Measurements from ENCODE around the gene NUDT3. TPM values are rescaled to one million over a fixed set of nuclear protein-coding genes. Genes with fewer than 3 reads are reported as not detected.
"Not testable (repeated sequence)": the region's sequence is repeated elsewhere in the genome, so short reads cannot be mapped to it uniquely, and the experiment has no call there.

Gene NUDT3
- total RNA-seq, 1 experiment from 2014 or later = 23.6 TPM

- ChIA-PET POLR2A (interaction anchor here (0.7 to 1.3 kb wide), 2 partner anchors 12 to 157 kb away, joined by 3 to 4 read pairs; no protein-coding TSS in a partner anchor), CTCF (interaction anchor here (1.3 kb wide), 1 partner anchor 20 kb away, joined by 4 read pairs; no protein-coding TSS in a partner anchor)
- intact Hi-C loops (cut with micrococcal nuclease); H3K36me3 Mint-ChIP-seq (ENCODE audit: insufficient read depth, unreplicated experiment); H3K27ac Mint-ChIP-seq (ENCODE audit: low read depth, unreplicated experiment); H3K4me3 Mint-ChIP-seq (ENCODE audit: unreplicated experiment); H3K9me3 Mint-ChIP-seq (ENCODE audit: unreplicated experiment); BruUV-seq (replicated peaks); H3K27me3 Mint-ChIP-seq (ENCODE audit: insufficient read depth, unreplicated experiment); H3K4me1 Mint-ChIP-seq (ENCODE audit: insufficient read depth, unreplicated experiment); DNase-seq (ENCODE audit: unreplicated experiment): not testable (repeated sequence)
Observed at GRCh38 chr6:34269132-34269531, 123.3 kb downstream of the NUDT3 start.

- no peaks in the 10 kb centered on the region for H3K4me1 Mint-ChIP-seq (ENCODE audit: insufficient read depth, unreplicated experiment)
- no peak for DNase-seq (ENCODE audit: unreplicated experiment)
- H3K27me3 Mint-ChIP-seq (ENCODE audit: insufficient read depth, unreplicated experiment) = no peaks in the 10 kb centered on the region
- H3K4me3 Mint-ChIP-seq (ENCODE audit: unreplicated experiment) = no peak overlapping the region
- POLR2A ChIA-PET = interaction anchor here (0.6 kb wide), 1 partner anchor 46 kb away, joined by 3 read pairs; no protein-coding TSS in a partner anchor
- no peak overlapping the region for H3K27ac Mint-ChIP-seq (ENCODE audit: low read depth, unreplicated experiment)
- peaks cover 5% of the 10 kb centered on the region for H3K9me3 Mint-ChIP-seq (ENCODE audit: unreplicated experiment)
- CTCF ChIA-PET = interaction anchor here (0.7 kb wide), 1 partner anchor 106 kb away, joined by 3 read pairs; no protein-coding TSS in a partner anchor
- no TSS peak for BruUV-seq (replicated peaks)
- TF ChIP-seq, protein P1, sequence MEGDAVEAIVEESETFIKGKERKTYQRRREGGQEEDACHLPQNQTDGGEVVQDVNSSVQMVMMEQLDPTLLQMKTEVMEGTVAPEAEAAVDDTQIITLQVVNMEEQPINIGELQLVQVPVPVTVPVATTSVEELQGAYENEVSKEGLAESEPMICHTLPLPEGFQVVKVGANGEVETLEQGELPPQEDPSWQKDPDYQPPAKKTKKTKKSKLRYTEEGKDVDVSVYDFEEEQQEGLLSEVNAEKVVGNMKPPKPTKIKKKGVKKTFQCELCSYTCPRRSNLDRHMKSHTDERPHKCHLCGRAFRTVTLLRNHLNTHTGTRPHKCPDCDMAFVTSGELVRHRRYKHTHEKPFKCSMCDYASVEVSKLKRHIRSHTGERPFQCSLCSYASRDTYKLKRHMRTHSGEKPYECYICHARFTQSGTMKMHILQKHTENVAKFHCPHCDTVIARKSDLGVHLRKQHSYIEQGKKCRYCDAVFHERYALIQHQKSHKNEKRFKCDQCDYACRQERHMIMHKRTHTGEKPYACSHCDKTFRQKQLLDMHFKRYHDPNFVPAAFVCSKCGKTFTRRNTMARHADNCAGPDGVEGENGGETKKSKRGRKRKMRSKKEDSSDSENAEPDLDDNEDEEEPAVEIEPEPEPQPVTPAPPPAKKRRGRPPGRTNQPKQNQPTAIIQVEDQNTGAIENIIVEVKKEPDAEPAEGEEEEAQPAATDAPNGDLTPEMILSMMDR (IDR thresholded peaks at IDR 0.05; ENCODE audit: unreplicated experiment) = no peak
- intact Hi-C loops (cut with micrococcal nuclease) = no loop called here
- no peaks in the 10 kb centered on the region for H3K36me3 Mint-ChIP-seq (ENCODE audit: insufficient read depth, unreplicated experiment)
Observed at GRCh38 chr6:34267746-34268145, 124.7 kb downstream of the NUDT3 start.

DNA sequence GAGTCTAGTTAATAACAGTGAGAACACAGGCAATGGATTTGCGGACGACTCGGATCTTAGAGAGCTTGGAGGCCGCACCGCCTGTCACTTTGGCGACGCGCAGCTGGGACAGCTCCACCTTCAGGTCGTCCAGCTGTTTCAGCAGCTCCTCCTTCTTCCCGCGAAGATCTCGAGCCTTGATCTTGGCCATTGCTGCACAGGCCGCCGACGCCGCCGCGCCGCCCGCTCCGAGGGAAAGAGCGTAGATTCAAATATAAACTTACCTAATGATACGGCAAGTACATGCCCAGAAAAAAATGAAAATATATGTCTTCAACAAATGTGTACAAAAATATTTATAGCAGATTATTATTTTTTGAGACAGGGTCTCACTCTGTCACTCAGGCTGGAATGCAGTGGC lies 129.0 kb downstream of the NUDT3 start:
- intact Hi-C loops (cut with micrococcal nuclease); H3K27me3 Mint-ChIP-seq (ENCODE audit: insufficient read depth, unreplicated experiment); H3K9me3 Mint-ChIP-seq (ENCODE audit: unreplicated experiment); POLR2A ChIA-PET; H3K4me3 Mint-ChIP-seq (ENCODE audit: unreplicated experiment); CTCF ChIA-PET; H3K27ac Mint-ChIP-seq (ENCODE audit: low read depth, unreplicated experiment); DNase-seq (ENCODE audit: unreplicated experiment); H3K4me1 Mint-ChIP-seq (ENCODE audit: insufficient read depth, unreplicated experiment); H3K36me3 Mint-ChIP-seq (ENCODE audit: insufficient read depth, unreplicated experiment); BruUV-seq (replicated peaks): not testable (repeated sequence)

GRCh38 chr6:34260576-34261267 lies 131.7 kb downstream of the NUDT3 start:
- DNase-seq (ENCODE audit: unreplicated experiment) = no peak
- TF ChIP-seq, protein P1 (IDR thresholded peaks at IDR 0.05; ENCODE audit: unreplicated experiment) = no peak
- Mint-ChIP-seq H3K27me3 (ENCODE audit: insufficient read depth, unreplicated experiment) (no peaks in the 10 kb centered on the region), H3K4me1 (ENCODE audit: insufficient read depth, unreplicated experiment) (no peaks in the 10 kb centered on the region), H3K9me3 (ENCODE audit: unreplicated experiment) (peaks cover 9% of the 10 kb centered on the region), H3K4me3 (ENCODE audit: unreplicated experiment) (no peak overlapping the region), H3K27ac (ENCODE audit: low read depth, unreplicated experiment) (no peak overlapping the region), H3K36me3 (ENCODE audit: insufficient read depth, unreplicated experiment) (no peaks in the 10 kb centered on the region)
- POLR2A ChIA-PET = no interaction called here
- CTCF ChIA-PET = interaction anchor here (0.8 kb wide), 1 partner anchor 11 kb away, joined by 6 read pairs; no protein-coding TSS in a partner anchor
- no TSS peak for BruUV-seq (replicated peaks)
- intact Hi-C loops (cut with micrococcal nuclease) = no loop called here

DNA sequence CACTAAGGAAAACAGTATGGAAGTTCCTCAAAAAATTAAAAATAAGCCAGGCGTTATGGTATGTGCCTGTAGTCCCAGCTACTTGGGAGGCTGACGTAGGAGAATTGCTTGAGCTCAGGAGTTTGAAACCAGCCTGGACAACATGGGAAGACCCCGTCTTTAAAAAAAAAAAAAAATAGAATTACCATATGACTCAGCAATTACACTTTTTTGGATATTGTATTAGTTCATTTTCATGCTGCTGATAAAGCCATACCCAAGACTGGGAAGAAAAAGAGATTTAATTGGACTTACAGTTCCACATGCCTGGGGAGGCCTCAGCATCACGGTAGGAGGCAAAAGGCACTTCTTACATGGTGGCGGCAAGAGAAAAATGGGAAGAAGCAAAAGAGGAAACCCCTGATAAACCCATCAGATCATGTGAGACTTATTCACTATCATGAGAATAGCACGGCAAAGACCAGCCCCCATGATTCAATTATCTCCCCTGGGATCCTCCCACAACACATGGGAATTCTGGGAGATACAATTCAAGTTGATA lies 132.9 kb downstream of the NUDT3 start:
- ChIA-PET CTCF (no interaction called here), POLR2A (no interaction called here)
- no peaks in the 10 kb centered on the region for H3K27me3 Mint-ChIP-seq (ENCODE audit: insufficient read depth, unreplicated experiment)
- no peak for DNase-seq (ENCODE audit: unreplicated experiment)
- H3K36me3 Mint-ChIP-seq (ENCODE audit: insufficient read depth, unreplicated experiment) = no peaks in the 10 kb centered on the region
- H3K4me1 Mint-ChIP-seq (ENCODE audit: insufficient read depth, unreplicated experiment) = no peaks in the 10 kb centered on the region
- peaks cover 9% of the 10 kb centered on the region for H3K9me3 Mint-ChIP-seq (ENCODE audit: unreplicated experiment)
- BruUV-seq (replicated peaks) = no TSS peak
- intact Hi-C loops (cut with micrococcal nuclease) = no loop called here
- no peak overlapping the region for H3K27ac Mint-ChIP-seq (ENCODE audit: low read depth, unreplicated experiment)
- TF ChIP-seq, protein P1 (IDR thresholded peaks at IDR 0.05; ENCODE audit: unreplicated experiment) = no peak
- H3K4me3 Mint-ChIP-seq (ENCODE audit: unreplicated experiment) = no peak overlapping the region

- H3K36me3 Mint-ChIP-seq (ENCODE audit: insufficient read depth, unreplicated experiment); CTCF ChIA-PET: not testable (repeated sequence)
Observed at GRCh38 chr6:34252395-34252794, 140.1 kb downstream of the NUDT3 start.

More at GRCh38 chr6:34252395-34252794, 140.1 kb downstream of the NUDT3 start:
- H3K4me3 Mint-ChIP-seq (ENCODE audit: unreplicated experiment); H3K27ac Mint-ChIP-seq (ENCODE audit: low read depth, unreplicated experiment); intact Hi-C loops (cut with micrococcal nuclease); DNase-seq (ENCODE audit: unreplicated experiment); BruUV-seq (replicated peaks); H3K4me1 Mint-ChIP-seq (ENCODE audit: insufficient read depth, unreplicated experiment); POLR2A ChIA-PET; H3K27me3 Mint-ChIP-seq (ENCODE audit: insufficient read depth, unreplicated experiment); H3K9me3 Mint-ChIP-seq (ENCODE audit: unreplicated experiment): not testable (repeated sequence)
